GM19023 (cell line): Measurements from ENCODE around the gene NPVF.

Experiments used
- ATAC-seq: cut with Tn5 transposase; IDR thresholded peaks from one replicate; pipeline ENCODE4 v1.9.1; 2021; ENCODE audit warnings: mild to moderate bottlenecking, moderate library complexity; ENCODE audit not compliant: unreplicated experiment

Gene NPVF

GRCh38 chr7:25179325-25179724, 49.0 kb downstream of the NPVF start:
- no peak for ATAC-seq
